Brain microvascular endothelial cell (primary cell): ENCODE data around the gene LRRC26.

ENCODE experiments used
- DNase-seq: peaks from one replicate; pipeline ENCODE4 v3.0.0-alpha.2; 2020
- H3K27ac ChIP-seq: fragments of 250-450 bp; sonication (Bioruptor Pico); 2 replicates; pipeline ENCODE4 v1.5.1; 2020; ENCODE audit warnings: mild to moderate bottlenecking, moderate library complexity
- H3K27me3 ChIP-seq: fragments of 250-450 bp; sonication (Bioruptor Pico); replicated peaks from 2 replicates; pipeline ENCODE4 v1.5.1; 2020; ENCODE audit warnings: mild to moderate bottlenecking
- H3K36me3 ChIP-seq: fragments of 250-450 bp; sonication (Bioruptor Pico); replicated peaks from 2 replicates; pipeline ENCODE4 v1.5.1; 2020; ENCODE audit warnings: mild to moderate bottlenecking
- H3K4me3 ChIP-seq: 2 replicates; pipeline ENCODE4 v1.5.1; 2011; ENCODE audit warnings: low read depth, mild to moderate bottlenecking, control low read depth, low read length, moderate library complexity
- in situ Hi-C: cut with HindIII; loops from 2 replicates; pipeline ENCODE4 v1.10.0; 2017; ENCODE audit warnings: low sequenced_read_pairs, low pct_ligation_motif_present
- TF ChIP-seq, protein P1 (sequence below): IDR thresholded peaks from 2 replicates; pipeline ENCODE4 v1.5.1; 2011; ENCODE audit warnings: low read depth, mild to moderate bottlenecking, moderate library complexity, low read length, control low read depth, inconsistent platforms; ENCODE audit errors: missing control alignments

LRRC26 gene

DNA sequence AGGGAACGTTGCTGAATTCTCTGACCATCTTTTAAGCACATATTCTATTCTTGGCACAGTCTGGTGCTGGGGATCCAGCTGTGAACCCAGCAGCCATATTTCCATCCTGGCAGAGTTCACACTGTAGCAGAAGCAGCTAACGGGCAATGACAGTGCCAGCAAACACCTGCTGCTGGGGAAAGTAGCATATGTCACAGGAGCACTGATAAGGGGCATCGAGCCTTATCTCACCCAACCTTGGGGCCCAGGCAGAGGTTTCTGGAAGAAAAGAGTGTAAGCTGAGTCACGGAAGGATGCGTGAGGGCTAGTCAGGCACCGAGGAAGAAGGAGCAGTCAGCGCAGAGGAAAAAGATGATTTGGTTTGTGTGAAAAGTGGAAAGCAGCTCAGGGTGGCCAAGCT, 36.8 kb upstream of the LRRC26 start:
- Histone ChIP-seq H3K27me3 (no peaks in the 10 kb centered on the region), H3K27ac (no peak overlapping the region), H3K36me3 (no peaks in the 10 kb centered on the region), H3K4me3 (peak overlapping the region; percentile 90)
- DNase-seq = no peak
- in situ Hi-C loops = no loop called here
- TF ChIP-seq, protein P1, sequence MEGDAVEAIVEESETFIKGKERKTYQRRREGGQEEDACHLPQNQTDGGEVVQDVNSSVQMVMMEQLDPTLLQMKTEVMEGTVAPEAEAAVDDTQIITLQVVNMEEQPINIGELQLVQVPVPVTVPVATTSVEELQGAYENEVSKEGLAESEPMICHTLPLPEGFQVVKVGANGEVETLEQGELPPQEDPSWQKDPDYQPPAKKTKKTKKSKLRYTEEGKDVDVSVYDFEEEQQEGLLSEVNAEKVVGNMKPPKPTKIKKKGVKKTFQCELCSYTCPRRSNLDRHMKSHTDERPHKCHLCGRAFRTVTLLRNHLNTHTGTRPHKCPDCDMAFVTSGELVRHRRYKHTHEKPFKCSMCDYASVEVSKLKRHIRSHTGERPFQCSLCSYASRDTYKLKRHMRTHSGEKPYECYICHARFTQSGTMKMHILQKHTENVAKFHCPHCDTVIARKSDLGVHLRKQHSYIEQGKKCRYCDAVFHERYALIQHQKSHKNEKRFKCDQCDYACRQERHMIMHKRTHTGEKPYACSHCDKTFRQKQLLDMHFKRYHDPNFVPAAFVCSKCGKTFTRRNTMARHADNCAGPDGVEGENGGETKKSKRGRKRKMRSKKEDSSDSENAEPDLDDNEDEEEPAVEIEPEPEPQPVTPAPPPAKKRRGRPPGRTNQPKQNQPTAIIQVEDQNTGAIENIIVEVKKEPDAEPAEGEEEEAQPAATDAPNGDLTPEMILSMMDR = no peak

DNA sequence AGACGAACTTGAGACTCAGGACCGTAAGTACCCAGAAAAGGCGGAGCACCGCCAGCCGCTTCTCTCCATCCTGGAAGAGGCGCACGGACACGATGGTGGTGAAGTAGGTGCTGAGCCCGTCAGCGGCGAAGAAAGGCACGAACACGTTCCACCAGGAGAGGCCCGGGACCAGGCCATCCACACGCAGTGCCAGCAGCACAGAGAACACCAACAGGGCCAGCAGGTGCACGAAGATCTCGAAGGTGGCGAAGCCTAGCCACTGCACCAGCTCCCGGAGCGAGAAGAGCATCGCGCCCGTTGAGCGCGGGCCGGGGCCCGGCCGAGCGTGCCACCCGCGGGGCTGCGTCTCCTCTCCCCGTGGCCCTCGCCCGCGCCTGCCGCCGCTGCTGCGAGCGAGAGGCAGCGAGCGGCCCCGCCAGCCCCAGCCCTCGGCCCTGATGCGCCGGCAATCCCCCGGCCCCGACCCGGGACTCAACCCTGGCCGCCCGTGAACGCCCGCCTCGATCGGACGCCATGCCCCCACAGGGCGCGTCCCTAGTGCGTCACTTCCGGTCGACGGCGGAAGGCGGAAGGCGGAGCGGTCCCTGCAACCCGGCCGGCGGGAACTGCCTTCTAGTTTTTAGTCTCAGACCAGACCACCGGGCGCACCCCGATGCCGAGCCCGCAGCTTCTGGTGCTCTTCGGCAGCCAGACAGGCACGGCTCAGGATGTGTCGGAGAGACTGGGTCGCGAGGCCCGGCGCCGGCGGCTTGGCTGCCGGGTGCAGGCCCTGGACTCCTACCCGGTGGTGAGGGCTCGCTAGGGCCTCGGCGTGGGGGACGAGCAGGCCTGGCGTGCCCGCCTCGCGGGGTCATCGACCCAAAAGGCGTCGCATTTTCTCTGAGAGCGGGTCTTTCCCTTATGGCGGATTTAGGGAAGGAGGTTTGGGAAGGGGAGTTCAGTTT, 35.5 kb upstream of the LRRC26 start, which contains the start of the genes NDOR1 and TMEM203:
TSS of gene NDOR1 (plus strand) at position 575 of the 944 bp plus-strand sequence. CDS start at position 653, 78 bp downstream.
TSS of gene TMEM203 (minus strand) at position 523 of the 944 bp plus-strand sequence. CDS start at position 289, 234 bp downstream.
- in situ Hi-C loops = no loop called here
- peak; percentile 71 for DNase-seq

DNA sequence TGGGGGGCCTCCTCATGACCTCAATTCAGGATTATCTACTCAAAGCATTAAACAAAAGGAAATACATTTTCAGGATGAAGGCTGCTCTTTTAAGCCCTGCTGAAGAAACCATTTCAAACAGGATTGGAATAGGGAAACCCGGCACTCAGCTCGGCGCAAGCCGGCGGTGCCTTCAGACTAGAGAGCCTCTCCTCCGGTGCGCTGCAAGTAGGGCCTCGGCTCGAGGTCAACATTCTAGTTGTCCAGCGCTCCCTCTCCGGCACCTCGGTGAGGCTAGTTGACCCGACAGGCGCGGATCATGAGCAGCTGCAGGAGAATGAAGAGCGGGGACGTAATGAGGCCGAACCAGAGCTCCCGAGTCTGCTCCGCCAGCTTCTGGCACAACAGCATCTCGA, 34.9 kb upstream of the LRRC26 start:
- in situ Hi-C loops = no loop called here
- no peaks in the 10 kb centered on the region for H3K36me3 ChIP-seq

More for the DNA sequence above, 35.5 kb upstream of the LRRC26 start, which contains the start of the genes NDOR1 and TMEM203:
- TF ChIP-seq, protein P1 = no peak
- no peaks in the 10 kb centered on the region for H3K27me3 ChIP-seq
- peak within 1 kb of the TSS; percentile 90 for H3K4me3 ChIP-seq
- peak within 1 kb of the TSS; percentile 73 for H3K27ac ChIP-seq
- no peaks in the 10 kb centered on the region for H3K36me3 ChIP-seq

GRCh38 chr9:137202966-137203365, 33.1 kb upstream of the LRRC26 start:
- no peaks in the 10 kb centered on the region for H3K36me3 ChIP-seq
- TF ChIP-seq, protein P1 = no peak
- no peaks in the 10 kb centered on the region for H3K27me3 ChIP-seq
- in situ Hi-C loops = no loop called here
- no peak overlapping the region for H3K27ac ChIP-seq
- no peak for DNase-seq
- no peak overlapping the region for H3K4me3 ChIP-seq

More for the DNA sequence above, 34.9 kb upstream of the LRRC26 start:
- H3K27me3 ChIP-seq = no peaks in the 10 kb centered on the region
- DNase-seq = no peak
- H3K27ac ChIP-seq = no peak overlapping the region
- peak overlapping the region; percentile 90 for H3K4me3 ChIP-seq
- TF ChIP-seq, protein P1 = no peak

DNA sequence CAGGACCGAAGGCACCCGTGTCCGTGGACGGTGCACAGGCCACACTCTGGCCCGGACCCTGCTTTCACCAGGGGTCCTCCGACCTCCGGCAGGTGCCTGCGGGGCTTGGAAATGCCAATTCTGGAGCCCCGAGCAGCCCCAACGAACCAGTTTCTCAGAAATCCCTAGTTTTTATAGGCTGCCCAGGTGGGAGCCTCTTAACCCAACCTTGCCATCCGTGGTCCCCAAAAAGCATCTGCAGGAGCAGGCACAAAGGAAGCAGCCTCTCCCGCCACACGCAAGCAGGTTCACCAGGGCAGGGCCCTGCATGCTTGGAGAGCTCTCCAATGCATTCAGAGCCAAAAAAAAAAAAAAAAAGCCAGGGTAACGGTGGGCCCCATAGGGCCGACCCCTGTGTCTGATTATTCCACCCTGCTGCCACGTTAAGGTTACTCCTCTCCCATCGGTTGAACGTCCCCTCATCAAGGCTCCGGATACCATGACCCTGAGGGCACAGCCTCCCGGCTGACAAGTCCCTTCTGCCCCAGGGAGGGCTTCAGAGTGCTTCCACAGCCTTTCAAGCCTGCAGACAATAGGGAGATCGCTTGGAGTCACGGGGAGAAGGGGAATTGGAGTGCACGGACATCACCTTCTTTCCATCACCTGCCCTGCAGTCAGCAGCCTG, 31.5 kb upstream of the LRRC26 start:
- Histone ChIP-seq H3K4me3 (peak overlapping the region; percentile 77), H3K27me3 (no peaks in the 10 kb centered on the region), H3K36me3 (no peaks in the 10 kb centered on the region), H3K27ac (no peak overlapping the region)
- DNase-seq = no peak
- TF ChIP-seq, protein P1 = no peak
- in situ Hi-C loops = no loop called here
